OCI-LY3 (cell line): ENCODE measurements around the gene PXN.

ENCODE experiments used
- CTCF ChIP-seq: fragments of 200-600, 300-600 bp; sonication (generic); IDR thresholded peaks from 2 replicates; pipeline ENCODE4 v1.5.1; 2014; ENCODE audit warnings: antibody characterized with exemption, low read length, low read depth
- EZH2phosphoT487 ChIP-seq: fragments of 200-600 bp; shearing (Covaris generic); IDR thresholded peaks from 2 replicates; pipeline ENCODE4 v1.6.1; 2018; ENCODE audit warnings: antibody characterized with exemption, mixed run types, low read depth

GRCh38 chr12:120278137-120279069 lies 12.9 kb upstream of the PXN start:
- no peak for TF ChIP-seq CTCF
- no peak for TF ChIP-seq EZH2phosphoT487
